Stimulated activated CD4-positive, alpha-beta T cell treated with anti-CD3 and anti-CD28 coated beads, Interleukin-2, amount 100 ng/mL, for 24 hours (primary cell): ENCODE measurements around the gene ZBTB20.

Source experiments
- DNase-seq, 2 donors: peaks; one replicate each; pipeline ENCODE4 v3.0.0-alpha.2; 2020

The ZBTB20 gene

GRCh38 chr3:115085197-115085865 is 61.8 kb downstream of the ZBTB20 start:
- no peak for DNase-seq

- DNase-seq: no peak
Measured at GRCh38 chr3:115084686-115085085, 62.4 kb downstream of the ZBTB20 start.

- no peak for DNase-seq
Measured at GRCh38 chr3:115082260-115082659, 64.8 kb downstream of the ZBTB20 start.

- DNase-seq: no peak
Measured at GRCh38 chr3:115081444-115081843, 65.6 kb downstream of the ZBTB20 start.

GRCh38 chr3:115077501-115078250 is 69.4 kb downstream of the ZBTB20 start:
- no peak for DNase-seq

GRCh38 chr3:115074502-115074901 is 72.6 kb downstream of the ZBTB20 start:
- no peak for DNase-seq

- no peak for DNase-seq
Measured at GRCh38 chr3:115072265-115073021, 74.6 kb downstream of the ZBTB20 start.

GRCh38 chr3:115071601-115072000 is 75.5 kb downstream of the ZBTB20 start:
- DNase-seq: no peak

- no peak for DNase-seq
Measured at GRCh38 chr3:115071166-115071565, 75.9 kb downstream of the ZBTB20 start.

GRCh38 chr3:115068799-115069198 is 78.3 kb downstream of the ZBTB20 start:
- DNase-seq: no peak

GRCh38 chr3:115062412-115062956 is 84.6 kb downstream of the ZBTB20 start:
- DNase-seq: no peak

GRCh38 chr3:115062009-115062408 is 85.1 kb downstream of the ZBTB20 start:
- DNase-seq: no peak

GRCh38 chr3:115052906-115053305 is 94.2 kb downstream of the ZBTB20 start:
- DNase-seq: no peak

- no peak for DNase-seq
Measured at GRCh38 chr3:115042351-115042750, 104.7 kb downstream of the ZBTB20 start.

- peak; percentile 33 to 56 for DNase-seq
Measured at GRCh38 chr3:115040673-115041286, 106.3 kb downstream of the ZBTB20 start.

GRCh38 chr3:115040246-115040645 is 106.8 kb downstream of the ZBTB20 start:
- DNase-seq: no peak

GRCh38 chr3:115038817-115039216 is 108.3 kb downstream of the ZBTB20 start:
- DNase-seq: no peak

GRCh38 chr3:115022835-115023398 is 124.2 kb downstream of the ZBTB20 start:
- no peak for DNase-seq

- DNase-seq: no peak
Measured at GRCh38 chr3:115022199-115022598, 124.9 kb downstream of the ZBTB20 start.

GRCh38 chr3:115021061-115021460 is 126.0 kb downstream of the ZBTB20 start:
- DNase-seq: no peak

- DNase-seq: no peak
Measured at GRCh38 chr3:115019900-115020299, 127.2 kb downstream of the ZBTB20 start.

- DNase-seq: no peak
Measured at GRCh38 chr3:115018694-115019093, 128.4 kb downstream of the ZBTB20 start.

GRCh38 chr3:115007966-115008365 is 139.1 kb downstream of the ZBTB20 start:
- no peak for DNase-seq
